ENCODE results near the gene NBAS.

The NBAS gene

DNA sequence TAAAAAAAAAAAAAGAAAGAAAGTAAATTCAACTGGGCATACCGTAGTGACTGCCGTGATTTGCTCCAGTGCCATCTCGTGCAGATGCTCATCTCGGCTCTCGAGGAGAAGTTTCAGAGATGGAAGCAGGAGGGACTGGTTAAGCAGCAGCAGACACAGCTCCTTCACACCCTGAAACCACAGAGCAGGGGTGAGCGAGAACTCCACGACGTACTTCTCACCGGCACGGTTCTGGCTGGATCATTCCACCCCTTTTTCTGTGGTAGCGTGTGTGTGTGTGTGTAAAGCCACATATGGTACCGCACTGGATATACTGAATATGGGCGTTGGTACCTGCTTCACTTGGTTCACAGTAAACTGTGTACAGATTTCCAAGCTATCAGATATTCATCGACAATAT, 382.2 kb downstream of the NBAS start:
- peaks cover 1% of the 10 kb centered on the region for H3K36me3 ChIP-seq (ENCODE audit: control insufficient read depth, insufficient read depth, low read length)

GRCh38 chr2:15177103-15177502, 384.0 kb downstream of the NBAS start:
- peaks cover 1% of the 10 kb centered on the region for H3K36me3 ChIP-seq (ENCODE audit: control insufficient read depth, insufficient read depth, low read length)
- peak; percentile 68 for DNase-seq (ENCODE audit: extremely low read depth, insufficient read length)
- no peaks in the 10 kb centered on the region for H3K27me3 ChIP-seq (replicated peaks; ENCODE audit: control insufficient read depth, insufficient read depth, low read length)
- no peak overlapping the region for H3K4me3 ChIP-seq (replicated peaks; ENCODE audit: low read depth, low read length)
- no peak for TF ChIP-seq CTCF (IDR thresholded peaks at IDR 0.05; ENCODE audit: insufficient read depth, low read length, poor library complexity, severe bottlenecking)

More for the DNA sequence above, 382.2 kb downstream of the NBAS start:
- DNase-seq (ENCODE audit: extremely low read depth, insufficient read length): no peak
- Histone ChIP-seq H3K27me3 (replicated peaks; ENCODE audit: control insufficient read depth, insufficient read depth, low read length) (no peaks in the 10 kb centered on the region), H3K4me3 (replicated peaks; ENCODE audit: low read depth, low read length) (no peak overlapping the region)
- TF ChIP-seq CTCF (IDR thresholded peaks at IDR 0.05; ENCODE audit: insufficient read depth, low read length, poor library complexity, severe bottlenecking): no peak

- H3K36me3 ChIP-seq (ENCODE audit: control insufficient read depth, insufficient read depth, low read length): peaks cover 1% of the 10 kb centered on the region
- H3K4me3 ChIP-seq (replicated peaks; ENCODE audit: low read depth, low read length): no peak overlapping the region
- no peaks in the 10 kb centered on the region for H3K27me3 ChIP-seq (replicated peaks; ENCODE audit: control insufficient read depth, insufficient read depth, low read length)
- TF ChIP-seq CTCF (IDR thresholded peaks at IDR 0.05; ENCODE audit: insufficient read depth, low read length, poor library complexity, severe bottlenecking): no peak
- no peak for DNase-seq (ENCODE audit: extremely low read depth, insufficient read length)
These were observed 384.5 kb downstream of the NBAS start for GRCh38 chr2:15176604-15177003.

GRCh38 chr2:15174567-15174966, 386.6 kb downstream of the NBAS start:
- Histone ChIP-seq H3K4me3 (replicated peaks; ENCODE audit: low read depth, low read length) (no peak overlapping the region), H3K27me3 (replicated peaks; ENCODE audit: control insufficient read depth, insufficient read depth, low read length) (no peaks in the 10 kb centered on the region), H3K36me3 (ENCODE audit: control insufficient read depth, insufficient read depth, low read length) (peaks cover 1% of the 10 kb centered on the region)
- no peak for TF ChIP-seq CTCF (IDR thresholded peaks at IDR 0.05; ENCODE audit: insufficient read depth, low read length, poor library complexity, severe bottlenecking)
- no peak for DNase-seq (ENCODE audit: extremely low read depth, insufficient read length)

GRCh38 chr2:15173501-15173900, 387.6 kb downstream of the NBAS start:
- Histone ChIP-seq H3K36me3 (ENCODE audit: control insufficient read depth, insufficient read depth, low read length) (peaks cover 1% of the 10 kb centered on the region), H3K27me3 (replicated peaks; ENCODE audit: control insufficient read depth, insufficient read depth, low read length) (no peaks in the 10 kb centered on the region), H3K4me3 (replicated peaks; ENCODE audit: low read depth, low read length) (no peak overlapping the region)
- TF ChIP-seq CTCF (IDR thresholded peaks at IDR 0.05; ENCODE audit: insufficient read depth, low read length, poor library complexity, severe bottlenecking): no peak
- DNase-seq (ENCODE audit: extremely low read depth, insufficient read length): no peak

DNA sequence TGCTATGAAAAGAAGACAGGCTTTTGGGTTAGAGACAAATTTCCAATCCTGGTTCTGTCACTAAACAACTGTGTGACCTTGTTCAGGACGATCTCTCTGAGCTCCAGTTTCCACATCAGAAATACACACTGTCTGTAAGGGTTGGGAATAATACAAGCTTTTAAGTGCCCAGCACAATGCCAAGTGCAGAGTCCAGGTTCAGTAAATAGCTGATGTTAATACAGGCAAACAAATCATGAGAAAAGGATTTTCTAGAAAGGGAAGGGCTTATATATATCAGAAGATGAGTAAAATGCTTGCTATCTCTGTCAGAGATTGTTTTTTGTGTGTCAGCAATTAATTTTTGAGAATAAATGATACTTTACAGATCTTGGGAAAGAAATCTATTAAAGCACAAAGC, 388.3 kb downstream of the NBAS start:
- DNase-seq (ENCODE audit: extremely low read depth, insufficient read length): no peak
- no peak for TF ChIP-seq CTCF (IDR thresholded peaks at IDR 0.05; ENCODE audit: insufficient read depth, low read length, poor library complexity, severe bottlenecking)
- Histone ChIP-seq H3K4me3 (replicated peaks; ENCODE audit: low read depth, low read length) (no peak overlapping the region), H3K27me3 (replicated peaks; ENCODE audit: control insufficient read depth, insufficient read depth, low read length) (no peaks in the 10 kb centered on the region), H3K36me3 (ENCODE audit: control insufficient read depth, insufficient read depth, low read length) (peaks cover 1% of the 10 kb centered on the region)
